GM23338 (cell line): ENCODE data around the gene PTPRE.

Experiments used
- EZH2phosphoT487 ChIP-seq: fragments of 200-600 bp; sonication (generic); IDR thresholded peaks from one replicate; pipeline ENCODE4 v1.8.1; 2018; ENCODE audit warnings: antibody characterized with exemption; ENCODE audit not compliant: unreplicated experiment
- JUNB ChIP-seq: IDR thresholded peaks from one replicate; pipeline ENCODE4 v1.6.1; 2016; ENCODE audit warnings: antibody characterized with exemption; ENCODE audit not compliant: unreplicated experiment
- TF ChIP-seq, protein P1 (sequence below), 2 experiments: fragments of 200-600 bp in 1 of 2; sonication (generic) in 1 of 2; conservative IDR thresholded peaks; 2 replicates each; pipeline versions ENCODE4 v1.5.1 to v1.6.1; 2016 to 2017; ENCODE audit warnings: antibody characterized with exemption in 2 of 2, low read depth in 2 of 2, mild to moderate bottlenecking in 2 of 2, moderate library complexity in 1 of 2
- TF ChIP-seq, protein P2 (sequence below): IDR thresholded peaks from one replicate; pipeline ENCODE4 v1.6.1; 2018; ENCODE audit warnings: antibody characterized with exemption; ENCODE audit not compliant: unreplicated experiment

DNA sequence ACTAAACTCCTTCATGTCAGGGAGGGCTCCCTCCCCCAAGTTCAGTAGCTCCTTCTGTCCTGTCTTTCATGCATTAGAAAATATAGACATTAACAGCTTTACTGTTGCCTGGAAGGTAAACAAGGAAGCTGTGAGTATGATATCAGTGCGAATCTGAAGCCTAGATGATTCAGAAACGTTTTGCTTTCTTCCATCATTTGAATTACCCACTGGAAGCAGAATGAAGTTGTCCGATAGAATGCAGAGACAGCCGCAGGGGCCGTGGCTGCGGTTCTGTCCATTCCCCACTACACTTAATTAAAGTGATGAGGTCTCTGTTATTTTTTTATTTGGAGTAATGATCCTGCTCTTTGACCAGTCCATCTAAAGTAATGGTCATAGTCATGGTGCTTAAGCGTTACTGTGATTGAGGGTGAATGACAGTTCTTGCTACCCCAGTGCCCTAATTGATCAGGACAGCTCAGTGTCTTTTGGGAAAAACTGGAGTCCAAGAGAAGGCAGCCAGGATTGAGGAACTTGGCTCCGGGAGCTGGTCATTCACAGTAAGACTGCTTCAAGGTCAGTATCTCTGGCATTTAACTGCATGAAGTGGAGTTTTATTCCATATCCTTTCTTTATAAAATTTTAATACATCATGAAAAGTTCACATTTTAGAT is 69.9 kb downstream of the PTPRE start:
- TF ChIP-seq, protein P1, sequence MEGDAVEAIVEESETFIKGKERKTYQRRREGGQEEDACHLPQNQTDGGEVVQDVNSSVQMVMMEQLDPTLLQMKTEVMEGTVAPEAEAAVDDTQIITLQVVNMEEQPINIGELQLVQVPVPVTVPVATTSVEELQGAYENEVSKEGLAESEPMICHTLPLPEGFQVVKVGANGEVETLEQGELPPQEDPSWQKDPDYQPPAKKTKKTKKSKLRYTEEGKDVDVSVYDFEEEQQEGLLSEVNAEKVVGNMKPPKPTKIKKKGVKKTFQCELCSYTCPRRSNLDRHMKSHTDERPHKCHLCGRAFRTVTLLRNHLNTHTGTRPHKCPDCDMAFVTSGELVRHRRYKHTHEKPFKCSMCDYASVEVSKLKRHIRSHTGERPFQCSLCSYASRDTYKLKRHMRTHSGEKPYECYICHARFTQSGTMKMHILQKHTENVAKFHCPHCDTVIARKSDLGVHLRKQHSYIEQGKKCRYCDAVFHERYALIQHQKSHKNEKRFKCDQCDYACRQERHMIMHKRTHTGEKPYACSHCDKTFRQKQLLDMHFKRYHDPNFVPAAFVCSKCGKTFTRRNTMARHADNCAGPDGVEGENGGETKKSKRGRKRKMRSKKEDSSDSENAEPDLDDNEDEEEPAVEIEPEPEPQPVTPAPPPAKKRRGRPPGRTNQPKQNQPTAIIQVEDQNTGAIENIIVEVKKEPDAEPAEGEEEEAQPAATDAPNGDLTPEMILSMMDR (conservative IDR thresholded peaks at IDR 0.05; ENCODE audit: low read depth in 2 of 2) = no peak
- TF ChIP-seq JUNB (no peak), EZH2phosphoT487 (no peak)
- TF ChIP-seq, protein P2, sequence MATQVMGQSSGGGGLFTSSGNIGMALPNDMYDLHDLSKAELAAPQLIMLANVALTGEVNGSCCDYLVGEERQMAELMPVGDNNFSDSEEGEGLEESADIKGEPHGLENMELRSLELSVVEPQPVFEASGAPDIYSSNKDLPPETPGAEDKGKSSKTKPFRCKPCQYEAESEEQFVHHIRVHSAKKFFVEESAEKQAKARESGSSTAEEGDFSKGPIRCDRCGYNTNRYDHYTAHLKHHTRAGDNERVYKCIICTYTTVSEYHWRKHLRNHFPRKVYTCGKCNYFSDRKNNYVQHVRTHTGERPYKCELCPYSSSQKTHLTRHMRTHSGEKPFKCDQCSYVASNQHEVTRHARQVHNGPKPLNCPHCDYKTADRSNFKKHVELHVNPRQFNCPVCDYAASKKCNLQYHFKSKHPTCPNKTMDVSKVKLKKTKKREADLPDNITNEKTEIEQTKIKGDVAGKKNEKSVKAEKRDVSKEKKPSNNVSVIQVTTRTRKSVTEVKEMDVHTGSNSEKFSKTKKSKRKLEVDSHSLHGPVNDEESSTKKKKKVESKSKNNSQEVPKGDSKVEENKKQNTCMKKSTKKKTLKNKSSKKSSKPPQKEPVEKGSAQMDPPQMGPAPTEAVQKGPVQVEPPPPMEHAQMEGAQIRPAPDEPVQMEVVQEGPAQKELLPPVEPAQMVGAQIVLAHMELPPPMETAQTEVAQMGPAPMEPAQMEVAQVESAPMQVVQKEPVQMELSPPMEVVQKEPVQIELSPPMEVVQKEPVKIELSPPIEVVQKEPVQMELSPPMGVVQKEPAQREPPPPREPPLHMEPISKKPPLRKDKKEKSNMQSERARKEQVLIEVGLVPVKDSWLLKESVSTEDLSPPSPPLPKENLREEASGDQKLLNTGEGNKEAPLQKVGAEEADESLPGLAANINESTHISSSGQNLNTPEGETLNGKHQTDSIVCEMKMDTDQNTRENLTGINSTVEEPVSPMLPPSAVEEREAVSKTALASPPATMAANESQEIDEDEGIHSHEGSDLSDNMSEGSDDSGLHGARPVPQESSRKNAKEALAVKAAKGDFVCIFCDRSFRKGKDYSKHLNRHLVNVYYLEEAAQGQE = no peak
